ENCODE measurements around the gene RPH3AL. TPM values are rescaled to one million over a fixed set of nuclear protein-coding genes. Genes with fewer than 3 reads are reported as not detected.

The RPH3AL gene, protein sequence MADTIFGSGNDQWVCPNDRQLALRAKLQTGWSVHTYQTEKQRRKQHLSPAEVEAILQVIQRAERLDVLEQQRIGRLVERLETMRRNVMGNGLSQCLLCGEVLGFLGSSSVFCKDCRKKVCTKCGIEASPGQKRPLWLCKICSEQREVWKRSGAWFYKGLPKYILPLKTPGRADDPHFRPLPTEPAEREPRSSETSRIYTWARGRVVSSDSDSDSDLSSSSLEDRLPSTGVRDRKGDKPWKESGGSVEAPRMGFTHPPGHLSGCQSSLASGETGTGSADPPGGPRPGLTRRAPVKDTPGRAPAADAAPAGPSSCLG
- 27.6 to 33.0 TPM (median 31.1 TPM) in 5 replicates for total RNA-seq (2022; extraction: Qiagen RNA extraction)

DNA sequence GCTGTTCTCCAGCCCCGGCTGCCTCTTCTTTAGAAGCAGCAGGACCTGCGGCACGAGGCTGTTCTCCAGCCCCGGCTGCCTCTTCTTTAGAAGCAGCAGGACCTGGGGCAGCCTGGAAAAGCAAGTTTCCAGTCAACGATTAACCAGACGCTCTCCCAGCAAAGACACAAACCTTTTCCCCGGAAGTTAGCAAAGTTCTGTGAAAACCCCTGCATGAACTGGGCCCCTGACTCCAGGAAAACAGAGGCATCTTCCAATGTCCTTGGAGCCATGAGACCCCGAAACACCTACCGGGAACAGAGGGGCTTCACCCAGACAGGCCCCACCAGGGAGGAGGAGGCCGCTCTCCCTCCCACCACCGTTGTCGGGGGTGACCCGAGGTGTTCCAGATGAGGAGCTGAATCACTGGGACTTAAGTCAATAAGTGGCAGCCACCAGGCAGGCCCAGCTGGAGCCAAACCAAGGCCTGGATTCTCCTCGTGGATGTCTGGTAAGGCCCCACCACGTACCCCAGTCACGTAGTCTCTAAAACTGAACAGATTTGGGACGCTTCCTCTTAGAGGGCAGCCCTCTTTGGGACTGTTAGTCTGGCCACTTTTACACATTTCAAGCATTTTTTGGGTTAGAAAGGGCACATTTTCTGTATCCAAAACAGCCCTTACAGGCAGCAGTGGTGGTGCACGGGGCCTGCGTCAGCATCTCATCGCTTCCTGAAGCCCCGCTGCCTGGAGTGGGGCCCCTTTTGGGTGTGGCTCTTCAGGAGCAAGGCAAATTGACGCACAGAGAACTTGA lies at the start of gene RPH3AL:
Gene RPH3AL, minus strand, starts transcription at position 387 of the 792 bp plus-strand sequence. CDS start 25,264 bp downstream, outside the sequence.

DNA sequence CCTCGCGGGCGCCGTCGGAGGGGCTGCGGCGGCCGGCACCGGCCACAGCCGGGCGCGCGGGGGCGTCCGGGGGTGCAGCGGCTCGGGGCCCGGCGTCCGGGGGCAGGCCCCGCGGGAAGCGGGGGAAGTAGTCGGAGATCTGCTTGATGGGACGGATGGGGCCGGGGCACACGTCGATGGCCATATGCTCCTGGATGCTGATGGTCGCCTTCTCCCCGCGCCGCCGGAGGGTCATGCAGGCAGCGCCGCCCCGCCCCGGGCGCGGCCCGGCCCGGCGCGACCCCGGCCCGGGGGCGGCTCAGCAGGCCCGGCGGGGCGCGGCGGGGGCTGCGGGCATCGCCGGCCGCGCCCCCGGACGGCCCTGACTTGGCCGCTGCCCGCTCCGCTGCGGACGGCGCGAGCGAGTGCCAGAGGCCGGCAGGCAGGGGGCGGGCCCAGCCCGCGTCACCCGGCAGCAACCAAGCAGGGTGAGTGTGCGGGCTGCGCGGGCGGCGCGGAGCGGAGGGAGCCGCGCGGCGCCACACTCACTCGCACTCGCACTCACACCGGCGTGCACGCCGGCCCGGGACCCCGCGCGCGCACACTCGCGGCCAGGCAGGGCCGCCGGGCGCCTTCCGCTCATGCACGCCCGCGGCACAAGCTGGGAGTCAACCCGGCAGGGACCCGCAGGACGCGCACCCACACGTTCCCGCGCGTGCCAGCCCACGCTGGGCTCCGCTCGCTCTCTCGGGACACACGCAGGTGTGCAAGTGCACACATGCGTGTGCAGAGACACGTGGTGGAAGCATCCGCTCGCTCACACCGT lies 171.2 kb downstream of the RPH3AL start, which contains the start of gene DOC2B:
Gene DOC2B, minus strand, starts transcription at position 406 of the 805 bp plus-strand sequence. Its CDS starts 171 bp downstream, at position 235.

Other genes starting within 250 kb of the RPH3AL start
- not detected in 5 replicates for gene SCGB1C2, start 215.2 kb downstream of the RPH3AL start, total RNA-seq (2022; extraction: Qiagen RNA extraction)
- gene DOC2B, start 171.2 kb downstream of the RPH3AL start, total RNA-seq (2022; extraction: Qiagen RNA extraction), result 1.7 to 2.7 TPM (median 2.3 TPM) in 5 replicates
- gene RFLNB, start 93.1 kb upstream of the RPH3AL start, total RNA-seq (2022; extraction: Qiagen RNA extraction), result 29.7 to 35.4 TPM (median 31.9 TPM) in 5 replicates